ENCODE measurements around the gene KCNQ5.

Gene KCNQ5

GRCh38 chr6:72925136-72925535, 303.3 kb downstream of the KCNQ5 start:
- DNase-seq = no peak

DNA sequence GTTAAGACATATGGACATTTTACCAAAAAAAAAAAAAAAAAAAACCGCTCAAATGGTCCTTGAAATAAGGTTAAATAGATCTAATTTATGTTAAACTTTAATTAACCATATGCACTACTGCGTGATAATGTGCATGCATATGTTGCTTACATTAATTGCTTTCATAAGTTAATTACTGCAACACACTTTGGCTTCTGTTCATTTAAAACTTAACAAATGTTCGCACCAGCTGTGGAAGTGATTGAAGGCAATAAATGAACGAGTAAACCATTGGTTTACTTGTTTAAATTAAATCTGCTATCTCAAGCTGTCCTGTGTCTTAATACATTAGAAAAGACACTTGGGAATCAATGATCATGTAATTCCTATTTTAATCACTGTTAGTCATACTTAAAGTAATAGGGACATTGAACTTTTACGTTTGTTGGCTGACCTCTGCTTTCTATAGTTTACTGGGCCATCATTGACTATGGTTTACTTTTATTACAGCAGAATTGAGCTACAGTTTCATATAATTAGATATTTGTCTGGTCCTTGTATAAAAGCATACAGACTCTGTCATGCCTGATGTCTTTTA, 308.8 kb downstream of the KCNQ5 start:
- DNase-seq = no peak

GRCh38 chr6:72931325-72931887, 309.5 kb downstream of the KCNQ5 start:
- no peak for DNase-seq

- DNase-seq = no peak
Measured at GRCh38 chr6:72933233-72933632, 311.4 kb downstream of the KCNQ5 start.

- DNase-seq = no peak
Measured at GRCh38 chr6:72936766-72937559, 315.1 kb downstream of the KCNQ5 start.

GRCh38 chr6:72938104-72938503, 316.2 kb downstream of the KCNQ5 start:
- DNase-seq = no peak

- no peak for DNase-seq
Measured at GRCh38 chr6:72939004-72939403, 317.1 kb downstream of the KCNQ5 start.

DNA sequence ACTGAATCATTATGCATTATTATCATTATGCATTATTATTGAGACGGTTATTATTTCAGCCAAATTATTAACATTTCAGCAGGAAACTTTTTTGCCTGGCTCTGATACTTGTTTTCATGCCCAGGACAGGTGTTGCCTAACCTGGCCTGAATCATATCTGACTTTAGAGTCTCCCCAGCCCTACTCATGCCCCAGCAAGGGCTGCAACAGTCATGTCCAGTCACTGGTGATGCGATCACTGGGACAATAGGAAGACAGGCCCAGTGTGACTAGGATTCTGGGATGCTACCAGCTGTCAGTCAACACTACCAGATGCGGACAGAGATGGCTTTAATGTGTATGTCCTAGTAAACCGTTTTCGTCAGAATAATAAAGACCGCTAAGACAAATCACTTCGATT, 318.4 kb downstream of the KCNQ5 start:
- DNase-seq = no peak

DNA sequence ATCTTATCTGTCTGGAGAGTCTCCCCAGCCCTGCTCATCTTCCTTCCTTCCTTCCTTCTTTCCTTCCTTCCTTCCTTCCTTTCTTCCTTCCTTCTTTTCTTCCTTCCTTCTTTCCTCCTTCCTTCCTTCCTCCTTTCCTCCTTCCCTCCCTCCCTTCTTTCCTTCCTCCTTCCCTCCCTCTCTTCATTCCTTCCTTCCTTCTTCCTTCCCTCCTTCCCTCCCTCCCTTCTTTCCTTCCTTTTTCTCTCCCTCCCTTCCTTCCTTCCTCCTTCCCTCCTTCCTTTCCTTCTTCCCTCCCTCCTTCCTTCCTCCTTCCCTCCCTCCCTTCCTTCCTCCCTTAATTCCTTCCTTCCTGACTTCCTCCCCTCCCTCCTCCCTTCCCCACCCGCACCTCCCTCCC, 319.4 kb downstream of the KCNQ5 start:
- no peak for DNase-seq

DNA sequence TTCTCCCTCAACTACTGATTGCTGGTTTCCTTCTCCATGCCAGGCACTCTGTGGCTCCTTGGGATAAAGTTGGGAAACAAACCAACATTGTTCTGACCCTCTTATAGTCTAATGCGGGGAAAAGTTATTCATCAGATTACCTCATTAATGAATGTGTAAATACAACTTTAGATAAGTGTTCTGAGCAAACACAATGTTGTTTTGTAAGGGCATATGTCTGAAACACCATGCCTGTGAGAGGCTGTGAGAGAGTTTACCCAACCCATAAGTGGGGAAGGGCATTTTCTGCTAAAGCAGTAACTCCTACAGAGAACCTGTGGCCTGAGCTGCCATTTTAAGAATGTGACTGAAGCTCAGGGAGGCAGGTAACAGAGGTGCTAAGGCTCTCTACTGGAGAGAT, 319.9 kb downstream of the KCNQ5 start:
- no peak for DNase-seq

DNA sequence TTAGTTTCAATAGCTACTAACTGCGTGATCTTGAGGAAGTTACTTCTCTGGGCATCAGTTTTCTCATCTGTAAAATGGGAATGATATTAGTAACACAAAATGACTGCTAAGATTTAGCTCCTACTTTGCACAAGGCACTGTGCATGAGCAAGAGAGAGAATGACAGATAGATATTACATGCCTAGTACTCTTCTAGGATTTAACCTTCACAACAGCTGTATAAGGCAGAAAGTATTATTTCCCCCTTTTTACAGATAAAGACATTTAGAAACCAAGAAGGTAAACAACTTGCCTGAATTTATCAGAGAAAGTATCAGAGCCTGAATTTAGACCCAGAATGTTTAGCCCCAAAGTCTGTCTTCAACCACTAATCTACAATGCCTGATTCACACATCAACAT, 321.8 kb downstream of the KCNQ5 start:
- DNase-seq = no peak

DNA sequence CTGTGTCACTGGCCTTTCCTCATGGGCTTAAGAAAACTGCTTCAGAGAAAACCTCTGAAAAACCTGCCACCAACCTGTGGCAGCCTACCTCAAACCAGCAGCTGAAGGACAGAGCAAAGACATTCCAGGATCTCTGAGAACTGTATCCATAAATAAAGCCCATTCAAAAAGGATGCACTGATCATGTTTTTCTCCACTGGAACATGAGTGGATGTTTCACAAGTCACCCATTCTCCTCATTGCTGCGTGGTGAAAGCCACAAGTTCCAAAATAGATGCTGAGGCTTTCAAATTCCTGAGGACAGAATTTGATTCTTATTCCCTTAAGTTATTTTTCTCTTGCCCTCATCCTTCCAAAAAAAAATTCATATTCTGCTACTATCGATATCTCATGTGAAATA, 322.8 kb downstream of the KCNQ5 start:
- no peak for DNase-seq

GRCh38 chr6:72946774-72947173, 324.9 kb downstream of the KCNQ5 start:
- no peak for DNase-seq

- DNase-seq = no peak
Measured at GRCh38 chr6:72947534-72947933, 325.7 kb downstream of the KCNQ5 start.

DNA sequence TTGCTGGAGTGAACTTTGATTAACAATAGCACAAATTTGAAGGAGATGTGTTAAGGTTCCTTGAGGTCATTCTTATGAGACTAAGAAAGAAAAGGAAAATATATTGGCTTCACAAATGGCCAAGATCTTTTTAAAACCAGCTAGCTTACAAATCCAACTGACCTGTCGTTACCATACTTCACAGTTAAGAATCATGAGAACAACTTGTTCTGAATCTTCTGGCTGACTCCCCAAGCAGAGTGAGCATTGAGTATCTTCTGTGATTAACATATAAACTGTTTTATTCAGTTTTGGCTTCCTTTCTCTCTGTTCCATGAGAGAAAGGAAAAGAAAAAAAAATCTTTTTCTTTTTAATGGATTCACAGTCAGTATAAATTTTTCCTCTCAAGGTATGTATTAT, 326.3 kb downstream of the KCNQ5 start:
- no peak for DNase-seq

DNA sequence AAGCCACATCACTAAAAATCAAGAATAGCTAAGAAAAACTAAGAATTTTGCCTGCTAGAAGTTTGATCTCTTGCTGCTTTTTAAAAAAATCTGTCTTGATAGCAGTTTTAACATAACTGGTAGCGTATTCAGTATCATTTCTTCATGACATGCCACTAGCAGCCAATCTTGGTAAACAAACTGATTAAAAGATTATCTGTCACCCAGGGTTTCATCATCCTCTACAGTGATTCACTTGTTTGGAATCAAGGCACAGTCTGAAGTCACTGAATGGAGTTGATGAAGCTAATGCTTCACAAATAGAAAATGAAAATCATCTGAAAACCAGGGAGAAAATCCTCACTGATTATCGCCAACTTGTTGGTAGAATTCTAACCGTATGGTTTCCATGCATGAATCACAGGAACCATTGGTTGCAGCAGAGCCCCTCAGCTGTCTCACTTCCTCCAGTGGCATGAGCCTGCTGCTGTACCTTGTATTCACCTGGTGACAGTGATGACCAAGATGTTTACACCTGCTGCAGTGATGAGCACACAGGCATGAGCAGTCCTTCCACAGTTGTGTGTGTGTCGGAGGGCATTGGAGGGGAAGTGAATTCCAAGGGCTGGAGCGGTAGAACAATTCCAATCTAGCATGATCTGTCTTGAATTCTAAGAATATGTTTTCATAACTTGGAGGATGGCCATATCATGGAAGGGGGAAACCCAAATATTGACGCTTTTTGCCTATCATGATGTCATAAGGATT, 328.4 kb downstream of the KCNQ5 start:
- no peak for DNase-seq

DNA sequence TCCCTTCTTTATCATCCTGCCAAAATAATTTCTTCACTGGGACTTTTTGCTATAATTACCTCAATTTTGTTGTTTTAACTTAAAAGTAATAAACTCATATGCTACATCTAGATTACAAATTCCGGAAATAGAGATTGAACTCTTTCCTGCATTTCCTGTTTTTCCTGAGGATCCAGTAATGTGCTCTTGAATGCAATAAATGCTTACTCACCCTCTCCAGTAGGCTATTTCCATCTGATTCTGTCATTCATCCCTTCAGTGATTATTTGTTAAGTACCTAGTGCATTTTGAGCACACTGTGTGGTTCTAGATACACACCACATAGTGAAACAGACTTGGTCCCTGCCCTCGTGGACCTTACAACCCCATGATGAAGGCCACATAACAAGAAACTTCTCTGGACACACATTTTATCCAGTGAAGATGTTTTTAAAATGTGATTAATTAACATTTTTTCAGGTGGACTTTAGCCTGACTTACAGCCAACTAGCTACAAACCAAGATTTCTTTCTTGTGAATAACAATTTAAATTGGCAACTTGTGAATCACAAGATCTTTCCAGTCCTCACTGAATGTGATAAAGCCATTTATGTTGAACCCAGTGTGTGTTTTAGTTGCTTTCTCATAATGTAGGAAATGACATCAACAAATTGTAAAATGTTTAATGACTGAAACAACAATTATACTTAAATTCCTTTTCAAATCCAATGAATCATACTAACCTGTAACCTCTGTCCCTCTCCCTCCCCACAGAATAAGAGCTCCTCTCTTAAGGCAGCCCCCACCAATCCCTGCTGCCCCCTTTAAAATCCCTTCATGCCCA, 331.2 kb downstream of the KCNQ5 start:
- no peak for DNase-seq

DNA sequence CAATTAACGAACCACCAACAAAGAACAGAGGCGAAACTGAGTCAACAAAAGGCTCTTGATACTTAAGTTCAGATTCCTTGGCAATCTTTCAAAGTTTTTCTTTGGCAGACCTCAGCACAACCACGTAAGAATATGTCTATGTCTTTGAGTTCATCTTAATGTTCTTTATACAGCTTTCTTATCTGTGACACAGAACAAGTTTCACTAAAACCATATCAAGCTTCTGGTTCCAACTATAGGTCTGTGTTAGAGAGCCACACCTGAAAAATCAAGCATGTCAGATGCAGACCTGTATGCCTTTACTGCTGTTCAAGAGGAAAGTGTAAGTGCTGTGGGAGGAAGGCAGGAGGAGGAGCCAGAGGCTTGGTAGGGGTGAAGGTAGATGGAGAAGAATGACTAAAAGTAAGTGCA, 332.1 kb downstream of the KCNQ5 start:
- no peak for DNase-seq

- no peak for DNase-seq
Measured at GRCh38 chr6:72954716-72955115, 332.9 kb downstream of the KCNQ5 start.

DNA sequence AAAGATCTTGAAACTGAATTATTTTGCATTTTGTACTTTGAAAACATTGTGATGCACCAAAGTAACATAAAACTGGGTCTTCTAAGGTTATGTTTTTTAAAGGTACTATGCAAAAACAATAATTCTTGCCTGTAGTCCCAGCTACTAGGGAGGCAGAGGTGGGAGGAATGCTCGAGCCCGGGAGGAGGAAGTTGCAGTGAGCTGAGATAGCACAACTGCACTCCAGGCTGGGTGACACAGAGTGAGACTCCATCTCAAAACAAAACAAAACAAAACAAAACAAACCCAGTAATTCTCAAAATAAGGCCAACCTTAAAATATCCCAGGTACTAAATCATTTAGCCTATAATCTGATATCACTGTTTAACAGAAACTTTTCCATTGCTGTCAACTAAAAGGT, 333.8 kb downstream of the KCNQ5 start:
- DNase-seq = no peak

GRCh38 chr6:72956272-72956671, 334.4 kb downstream of the KCNQ5 start:
- no peak for DNase-seq

GRCh38 chr6:72959821-72960220, 338.0 kb downstream of the KCNQ5 start:
- no peak for DNase-seq

- no peak for DNase-seq
Measured at GRCh38 chr6:72963946-72964345, 342.1 kb downstream of the KCNQ5 start.
